IMR-90 (cell line): ENCODE measurements around the gene LAIR1. TPM values are rescaled to one million over a fixed set of nuclear protein-coding genes. Genes with fewer than 3 reads are reported as not detected.

Source experiments
- ATAC-seq: fragments of 200-7000 bp; cut with Tn5 transposase; 2 replicates; pipeline ENCODE4 v1.9.1; 2020; ENCODE audit warnings: low read depth, mild to moderate bottlenecking, moderate library complexity
- BruUV-seq: library from RNA; stranded (reverse); fragments of 400-500 nt; replicated peaks from 2 replicates; lab custom pipeline; 2021; lab: Mats Ljungman, UMichigan
- CTCF ChIA-PET: fragments of 300-600 bp; formaldehyde crosslinking; extraction: SDS; loops from one replicate; lab custom pipeline; 2021; ENCODE audit warnings: antibody characterized with exemption; lab: Yijun Ruan, JAX
- POLR2A ChIA-PET: fragments of 300-600 bp; sonication (Branson Sonifier 250); formaldehyde crosslinking; loops from one replicate; lab custom pipeline; 2022; ENCODE audit warnings: antibody characterized with exemption; ENCODE audit not compliant: unreplicated experiment; lab: Charles Lee
- DNase-seq: peaks from one replicate; pipeline ENCODE4 v3.0.0; 2013
- H2AFZ ChIP-seq: replicated peaks from 2 replicates; pipeline ENCODE3; 2013; ENCODE audit warnings: low read length, mild to moderate bottlenecking; ENCODE audit not compliant: poor library complexity
- H2AK5ac ChIP-seq: 2 replicates; pipeline ENCODE4 v1.6.1; 2013; ENCODE audit warnings: low read depth, low read length, inconsistent platforms
- H2AK9ac ChIP-seq: replicated peaks from 2 replicates; pipeline ENCODE3; 2013; ENCODE audit warnings: mild to moderate bottlenecking, low read depth, low read length, moderate library complexity; ENCODE audit not compliant: poor library complexity
- H2BK120ac ChIP-seq: 2 replicates; pipeline ENCODE4 v1.6.1; 2013; ENCODE audit warnings: low read depth, low read length, inconsistent platforms
- H2BK15ac ChIP-seq: 3 replicates; pipeline ENCODE4 v1.6.1; 2013; ENCODE audit warnings: low read depth, low read length, inconsistent platforms
- H2BK20ac ChIP-seq: 2 replicates; pipeline ENCODE4 v1.6.1; 2013; ENCODE audit warnings: low read depth, mild to moderate bottlenecking, inconsistent platforms, low read length, moderate library complexity
- H2BK5ac ChIP-seq: 2 replicates; pipeline ENCODE4 v1.6.1; 2013; ENCODE audit warnings: mild to moderate bottlenecking, low read depth, low read length, inconsistent platforms; ENCODE audit not compliant: poor library complexity, severe bottlenecking
- H3K14ac ChIP-seq: replicated peaks from 2 replicates; pipeline ENCODE4 v1.6.1; 2013; ENCODE audit warnings: low read depth, low read length, inconsistent platforms
- H3K18ac ChIP-seq: 2 replicates; pipeline ENCODE4 v1.6.1; 2013; ENCODE audit warnings: low read depth, low read length, control low read depth
- H3K23ac ChIP-seq: 2 replicates; pipeline ENCODE4 v1.6.1; 2013; ENCODE audit warnings: low read depth, low read length, inconsistent platforms
- H3K27ac ChIP-seq: 2 replicates; pipeline ENCODE4 v1.5.1; 2013; ENCODE audit warnings: mild to moderate bottlenecking, control low read depth, low read length; ENCODE audit not compliant: insufficient read depth
- H3K27me3 ChIP-seq: 2 replicates; pipeline ENCODE4 v1.6.1; 2013; ENCODE audit warnings: low read length; ENCODE audit not compliant: control insufficient read depth, insufficient read depth
- H3K36me3 ChIP-seq: 2 replicates; pipeline ENCODE4 v1.6.1; 2013; ENCODE audit warnings: low read length, mixed read lengths; ENCODE audit not compliant: control insufficient read depth, insufficient read depth
- H3K4ac ChIP-seq: 2 replicates; pipeline ENCODE4 v1.6.1; 2013; ENCODE audit warnings: low read depth, low read length, inconsistent platforms
- H3K4me1 ChIP-seq: 2 replicates; pipeline ENCODE4 v1.6.1; 2013; ENCODE audit warnings: low read length, mixed read lengths; ENCODE audit not compliant: control insufficient read depth, insufficient read depth
- H3K4me2 ChIP-seq: 2 replicates; pipeline ENCODE4 v1.6.1; 2013; ENCODE audit warnings: low read depth, mild to moderate bottlenecking, control low read depth, low read length, moderate library complexity
- H3K4me3 ChIP-seq: 2 replicates; pipeline ENCODE4 v1.5.1; 2013; ENCODE audit warnings: low read depth, mild to moderate bottlenecking, control low read depth, low read length, moderate library complexity; ENCODE audit not compliant: insufficient read depth
- H3K56ac ChIP-seq: 2 replicates; pipeline ENCODE4 v1.6.1; 2013; ENCODE audit warnings: low read length, inconsistent platforms; ENCODE audit not compliant: insufficient read depth; ENCODE audit errors: extremely low read depth
- H3K79me1 ChIP-seq, 2 experiments: 2 replicates each; pipeline ENCODE4 v1.6.1; 2013; ENCODE audit warnings: low read length in 2 of 2, inconsistent platforms in 1 of 2, low read depth in 1 of 2
- H3K9ac ChIP-seq: 2 replicates; pipeline ENCODE4 v1.6.1; 2013; ENCODE audit warnings: low read depth, low read length, control low read depth
- H3K9me1 ChIP-seq: 2 replicates; pipeline ENCODE4 v1.6.1; 2013; ENCODE audit warnings: low read length, inconsistent platforms; ENCODE audit not compliant: insufficient read depth
- H3K9me3 ChIP-seq: 2 replicates; pipeline ENCODE4 v1.6.1; 2013; ENCODE audit warnings: low read length; ENCODE audit not compliant: control insufficient read depth, insufficient read depth
- H4K20me1 ChIP-seq: 2 replicates; pipeline ENCODE4 v1.6.1; 2013; ENCODE audit warnings: low read length, inconsistent platforms; ENCODE audit not compliant: insufficient read depth
- H4K5ac ChIP-seq: 2 replicates; pipeline ENCODE4 v1.6.1; 2013; ENCODE audit warnings: mild to moderate bottlenecking, low read depth, low read length, control low read depth
- H4K8ac ChIP-seq, 2 experiments: 2 replicates each; pipeline ENCODE4 v1.6.1; 2013; ENCODE audit warnings: low read depth in 2 of 2, low read length in 2 of 2, control low read depth in 1 of 2, inconsistent platforms in 1 of 2
- H4K91ac ChIP-seq: 2 replicates; pipeline ENCODE4 v1.6.1; 2013; ENCODE audit warnings: low read depth, low read length, inconsistent platforms; ENCODE audit not compliant: insufficient read depth
- BHLHE40 ChIP-seq: fragments of 150-350 bp; IDR thresholded peaks from 2 replicates; pipeline ENCODE4 v1.6.1; 2016; ENCODE audit warnings: mild to moderate bottlenecking, low read depth, low read length
- CHD1 ChIP-seq: IDR thresholded peaks from 2 replicates; pipeline ENCODE4 v1.6.1; 2012; ENCODE audit warnings: low read depth, low read length, improper control_type of control experiment
- CTCF ChIP-seq: conservative IDR thresholded peaks from 2 replicates; pipeline ENCODE4 v1.5.1; 2012; ENCODE audit warnings: mild to moderate bottlenecking, low read depth, low read length, improper control_type of control experiment
- ELK1 ChIP-seq: fragments of 150-350 bp; IDR thresholded peaks from 2 replicates; pipeline ENCODE4 v1.6.1; 2016; ENCODE audit warnings: low read depth, mild to moderate bottlenecking, low read length, moderate library complexity, borderline replicate concordance
- FOS ChIP-seq: fragments of 150-350 bp; IDR thresholded peaks from 2 replicates; pipeline ENCODE4 v1.6.1; 2016; ENCODE audit warnings: low read depth, low read length
- MAFK ChIP-seq: IDR thresholded peaks from 2 replicates; pipeline ENCODE4 v1.6.1; 2012; ENCODE audit warnings: low read depth, low read length, improper control_type of control experiment
- MXI1 ChIP-seq: IDR thresholded peaks from 2 replicates; pipeline ENCODE4 v1.6.1; 2012; ENCODE audit warnings: low read depth, mild to moderate bottlenecking, low read length, moderate library complexity, borderline replicate concordance
- NFE2L2 ChIP-seq: fragments of 150-350 bp; IDR thresholded peaks from 2 replicates; pipeline ENCODE4 v1.6.1; 2016; ENCODE audit warnings: low read depth, mild to moderate bottlenecking, low read length
- POLR2A ChIP-seq: IDR thresholded peaks from 2 replicates; pipeline ENCODE4 v1.6.1; 2012; ENCODE audit warnings: mild to moderate bottlenecking, low read depth, low read length
- RAD21 ChIP-seq: IDR thresholded peaks from 2 replicates; pipeline ENCODE4 v1.6.1; 2012; ENCODE audit warnings: low read length, improper control_type of control experiment
- RCOR1 ChIP-seq: IDR thresholded peaks from 2 replicates; pipeline ENCODE4 v1.6.1; 2012; ENCODE audit warnings: mild to moderate bottlenecking, low read length, improper control_type of control experiment; ENCODE audit not compliant: insufficient replicate concordance
- SMC3 ChIP-seq: fragments of 150-350 bp; IDR thresholded peaks from 2 replicates; pipeline ENCODE4 v1.6.1; 2016; ENCODE audit warnings: low read depth, mild to moderate bottlenecking, antibody characterized with exemption, low read length, moderate library complexity
- WGBS, 2 experiments: methylation state at CpG; one replicate each; pipeline versions ENCODE4 v1.1.5 to v1.1.7; 2013; ENCODE audit warnings: missing lambda C conversion rate in 2 of 2; ENCODE audit not compliant: insufficient read length in 1 of 2; ENCODE audit errors: extremely low coverage in 2 of 2; 5-methylcytosine and 5-hydroxymethylcytosine counted together
- dilution Hi-C: fragments of 300-500 bp; cut with HindIII; formaldehyde crosslinking; loops from one replicate; pipeline ENCODE4 v1.14.3; 2018; ENCODE audit warnings: low sequenced_read_pairs; ENCODE audit not compliant: unreplicated experiment
- in situ Hi-C: fragments of 300-500 bp; cut with MboI; formaldehyde crosslinking; loops from 3 replicates; pipeline ENCODE4 v1.14.3; 2019; ENCODE audit warnings: low sequenced_read_pairs, inconsistent platforms, mixed read lengths
- intact Hi-C: fragments of 100-400 bp; cut with micrococcal nuclease; formaldehyde crosslinking; loops from 2 replicates; pipeline ENCODE4 v1.10.0; 2022
- polyA plus RNA-seq, 3 experiments: library from polyadenylated mRNA; depleted of rRNA; stranded (reverse); fragments of >200 nt; gene quantifications; 2 replicates each; pipeline ENCODE4 v1.2.3, GENCODE V29; 2012; ENCODE audit warnings: low replicate concordance in 1 of 3
- total RNA-seq: library from RNA; depleted of rRNA; stranded (reverse); fragments of >200 nt; gene quantifications from 2 replicates; pipeline ENCODE4 v1.2.3, GENCODE V29; 2012

LAIR1 gene
- total and polyA plus RNA-seq, 2 of the 4 experiments (the other 2 are of a cell fraction) = not detected

- Histone ChIP-seq H3K23ac (no peak overlapping the region), H4K5ac (no peak overlapping the region), H3K14ac (no peak overlapping the region), H3K27me3 (no peaks in the 10 kb centered on the region), H2BK15ac (no peak overlapping the region), H3K56ac (no peak overlapping the region), H2BK5ac (no peak overlapping the region), H3K4ac (no peak overlapping the region), H4K8ac (no peak overlapping the region), H3K4me2 (no peak overlapping the region), H4K91ac (no peak overlapping the region), H3K4me3 (no peak overlapping the region), H3K79me1 (no peaks in the 10 kb centered on the region), H2BK20ac (no peak overlapping the region), H3K9me3 (peaks cover 6% of the 10 kb centered on the region), H2AK9ac (no peak overlapping the region), H3K9ac (no peak overlapping the region), H2BK120ac (no peak overlapping the region), H3K9me1 (no peaks in the 10 kb centered on the region), H3K18ac (no peak overlapping the region), H3K27ac (no peak overlapping the region), H4K20me1 (no peaks in the 10 kb centered on the region), H3K4me1 (no peaks in the 10 kb centered on the region), H2AFZ (no peak overlapping the region), H2AK5ac (no peak overlapping the region), H3K36me3 (no peaks in the 10 kb centered on the region)
- intact Hi-C loops (no loop called here), dilution Hi-C loops (no loop called here), in situ Hi-C loops (no loop called here)
- BruUV-seq = no TSS peak
- DNase-seq = no peak
- ChIA-PET CTCF (no interaction called here), POLR2A (no interaction called here)
- ATAC-seq = no peak
- TF ChIP-seq RAD21 = no peak
- no peak for TF ChIP-seq CHD1
- TF ChIP-seq SMC3 = no peak
- no peak for TF ChIP-seq POLR2A
- TF ChIP-seq BHLHE40 = no peak
- no peak for TF ChIP-seq NFE2L2
- no peak for TF ChIP-seq CTCF
- TF ChIP-seq MXI1 = no peak
- no peak for TF ChIP-seq RCOR1
- no peak for TF ChIP-seq FOS
- TF ChIP-seq MAFK = no peak
- no peak for TF ChIP-seq ELK1
- 70% methylated on average over 2 of the region's 5 CpGs; no CpG with 5 or more reads in 1 of the 2 experiments for whole genome bisulfite sequencing, 2 experiments
Measured at GRCh38 chr19:54310543-54310942, 54.2 kb downstream of the LAIR1 start.
